Activated T-cell treated with anti-CD3 and anti-CD28 coated beads, Interleukin-2, amount 50 U/mL, for 4 hours (primary cell): ENCODE data around the gene CIROP. TPM values are rescaled to one million over a fixed set of nuclear protein-coding genes. Genes with fewer than 3 reads are reported as not detected.
A peak's percentile ranks its signal among the peaks of the same experiment; 100 is the strongest.

Experiments used
- ATAC-seq, 2 donors: fragments of 200-7000 bp; cut with Tn5 transposase; one replicate each; pipeline ENCODE4 v1.10.0; 2021
- DNase-seq: peaks from one replicate; pipeline ENCODE4 v3.0.0-alpha.2; 2020
- H3K27me3 Mint-ChIP-seq: one replicate; pipeline ENCODE4 v1.8.0; 2021; ENCODE audit warnings: low read depth, mixed read lengths
- H3K36me3 Mint-ChIP-seq: one replicate; pipeline ENCODE4 v1.8.0; 2022; ENCODE audit warnings: mixed read lengths; ENCODE audit not compliant: insufficient read depth
- H3K4me1 Mint-ChIP-seq: one replicate; pipeline ENCODE4 v1.8.0; 2021; ENCODE audit warnings: low read depth, mixed read lengths
- H3K4me3 Mint-ChIP-seq: one replicate; pipeline ENCODE4 v1.8.0; 2021; ENCODE audit warnings: mild to moderate bottlenecking, moderate library complexity, mixed read lengths
- H3K9me3 Mint-ChIP-seq: one replicate; pipeline ENCODE4 v1.8.0; 2021; ENCODE audit warnings: mixed read lengths
- total RNA-seq, 3 donors: library from RNA; stranded (reverse); gene quantifications; one replicate each; pipeline ENCODE4 v1.2.1, GENCODE V29; 2021

The CIROP gene
- total RNA-seq, 3 donors from 2014 or later = not detected

GRCh38 chr14:23124337-23124954 is 19.7 kb upstream of the CIROP start:
- no peaks in the 10 kb centered on the region for H3K36me3 Mint-ChIP-seq
- DNase-seq = no peak
- no peak overlapping the region for H3K4me3 Mint-ChIP-seq
- no peaks in the 10 kb centered on the region for H3K27me3 Mint-ChIP-seq
- H3K9me3 Mint-ChIP-seq = no peaks in the 10 kb centered on the region
- peaks cover 25% of the 10 kb centered on the region for H3K4me1 Mint-ChIP-seq
- ATAC-seq = no peak

- Mint-ChIP-seq H3K4me3 (no peak overlapping the region), H3K9me3 (no peaks in the 10 kb centered on the region), H3K36me3 (no peaks in the 10 kb centered on the region), H3K4me1 (peaks cover 30% of the 10 kb centered on the region), H3K27me3 (no peaks in the 10 kb centered on the region)
- no peak for DNase-seq
- no peak for ATAC-seq
Measured at GRCh38 chr14:23123419-23123818, 18.6 kb upstream of the CIROP start.

- H3K9me3 Mint-ChIP-seq = no peaks in the 10 kb centered on the region
- H3K36me3 Mint-ChIP-seq = no peaks in the 10 kb centered on the region
- ATAC-seq (no peak), DNase-seq (no peak)
- no peak overlapping the region for H3K4me3 Mint-ChIP-seq
- H3K4me1 Mint-ChIP-seq = peaks cover 35% of the 10 kb centered on the region
- H3K27me3 Mint-ChIP-seq = no peaks in the 10 kb centered on the region
Measured at GRCh38 chr14:23122086-23122485, 17.3 kb upstream of the CIROP start.

- peaks cover 35% of the 10 kb centered on the region for H3K4me1 Mint-ChIP-seq
- no peak overlapping the region for H3K4me3 Mint-ChIP-seq
- H3K27me3 Mint-ChIP-seq = no peaks in the 10 kb centered on the region
- ATAC-seq (no peak), DNase-seq (no peak)
- H3K9me3 Mint-ChIP-seq = no peaks in the 10 kb centered on the region
- H3K36me3 Mint-ChIP-seq = no peaks in the 10 kb centered on the region
Measured at GRCh38 chr14:23121361-23121771, 16.6 kb upstream of the CIROP start.

- H3K27me3 Mint-ChIP-seq = no peaks in the 10 kb centered on the region
- H3K4me1 Mint-ChIP-seq = peaks cover 35% of the 10 kb centered on the region
- DNase-seq (peak; percentile 70), ATAC-seq (peak; percentile 80 to 81)
- H3K9me3 Mint-ChIP-seq = no peaks in the 10 kb centered on the region
- H3K4me3 Mint-ChIP-seq = peak overlapping the region; percentile 47
- H3K36me3 Mint-ChIP-seq = no peaks in the 10 kb centered on the region
Measured at GRCh38 chr14:23120541-23121251, 15.9 kb upstream of the CIROP start.

- Mint-ChIP-seq H3K36me3 (no peaks in the 10 kb centered on the region), H3K4me1 (peaks cover 35% of the 10 kb centered on the region), H3K4me3 (peak overlapping the region; percentile 32), H3K9me3 (no peaks in the 10 kb centered on the region), H3K27me3 (no peaks in the 10 kb centered on the region)
- peak; percentile 51 to 52 for ATAC-seq
- DNase-seq = no peak
Measured at GRCh38 chr14:23119363-23120327, 14.9 kb upstream of the CIROP start.

GRCh38 chr14:23118506-23119362 is 13.9 kb upstream of the CIROP start, which contains the start of gene CEBPE:
Gene CEBPE, minus strand, starts transcription at chr14:23119255. Its CDS starts 164 bp downstream, at chr14:23119091.
- peaks cover 35% of the 10 kb centered on the region for H3K4me1 Mint-ChIP-seq

GRCh38 chr14:23117371-23118020 is 12.7 kb upstream of the CIROP start:
- no peak for ATAC-seq
- no peaks in the 10 kb centered on the region for H3K36me3 Mint-ChIP-seq
- no peak for DNase-seq
- no peak overlapping the region for H3K4me3 Mint-ChIP-seq
- peaks cover 35% of the 10 kb centered on the region for H3K4me1 Mint-ChIP-seq
- no peaks in the 10 kb centered on the region for H3K9me3 Mint-ChIP-seq
- H3K27me3 Mint-ChIP-seq = peaks cover 3% of the 10 kb centered on the region

More at GRCh38 chr14:23118506-23119362, 13.9 kb upstream of the CIROP start, which contains the start of gene CEBPE:
- H3K4me3 Mint-ChIP-seq = peak within 1 kb of the TSS; percentile 32
- DNase-seq = no peak
- no peak for ATAC-seq
- H3K9me3 Mint-ChIP-seq = no peaks in the 10 kb centered on the region
- H3K36me3 Mint-ChIP-seq = no peaks in the 10 kb centered on the region
- peaks cover 3% of the 10 kb centered on the region for H3K27me3 Mint-ChIP-seq

- no peaks in the 10 kb centered on the region for H3K9me3 Mint-ChIP-seq
- H3K27me3 Mint-ChIP-seq = peaks cover 3% of the 10 kb centered on the region
- ATAC-seq (no peak), DNase-seq (no peak)
- H3K4me3 Mint-ChIP-seq = no peak overlapping the region
- H3K36me3 Mint-ChIP-seq = no peaks in the 10 kb centered on the region
- H3K4me1 Mint-ChIP-seq = peaks cover 27% of the 10 kb centered on the region
Measured at GRCh38 chr14:23115918-23116317, 11.1 kb upstream of the CIROP start.

GRCh38 chr14:23115039-23115731 is 10.4 kb upstream of the CIROP start:
- H3K9me3 Mint-ChIP-seq = no peaks in the 10 kb centered on the region
- DNase-seq = no peak
- peaks cover 20% of the 10 kb centered on the region for H3K4me1 Mint-ChIP-seq
- no peak for ATAC-seq
- H3K4me3 Mint-ChIP-seq = no peak overlapping the region
- no peaks in the 10 kb centered on the region for H3K36me3 Mint-ChIP-seq
- H3K27me3 Mint-ChIP-seq = peaks cover 3% of the 10 kb centered on the region

GRCh38 chr14:23114669-23115038 is 9.9 kb upstream of the CIROP start:
- DNase-seq = no peak
- H3K36me3 Mint-ChIP-seq = no peaks in the 10 kb centered on the region
- no peak overlapping the region for H3K4me3 Mint-ChIP-seq
- H3K9me3 Mint-ChIP-seq = no peaks in the 10 kb centered on the region
- H3K4me1 Mint-ChIP-seq = peaks cover 14% of the 10 kb centered on the region
- peaks cover 3% of the 10 kb centered on the region for H3K27me3 Mint-ChIP-seq
- ATAC-seq = no peak

- ATAC-seq (no peak), DNase-seq (no peak)
- Mint-ChIP-seq H3K9me3 (no peaks in the 10 kb centered on the region), H3K36me3 (no peaks in the 10 kb centered on the region), H3K27me3 (peaks cover 3% of the 10 kb centered on the region), H3K4me1 (peaks cover 9% of the 10 kb centered on the region), H3K4me3 (no peak overlapping the region)
Measured at GRCh38 chr14:23114120-23114458, 9.3 kb upstream of the CIROP start.
